Body of pancreas (tissue), 4 donors: ENCODE data around the gene SPDL1.

Source experiments
- CTCF ChIP-seq, 7 experiments: fragments of 450-650 bp in 4 of 7; fragments of 200-600 bp in 3 of 7; sonication (generic) in 3 of 7; IDR thresholded peaks; one replicate each; pipeline ENCODE4 v1.5.1; 2016 to 2019; ENCODE audit warnings: antibody characterized with exemption in 7 of 7
- POLR2A ChIP-seq, 3 donors: fragments of 450-650 bp; IDR thresholded peaks; one replicate each; pipeline ENCODE4 v1.6.1; 2016; ENCODE audit warnings: antibody characterized with exemption in 3 of 3, mild to moderate bottlenecking in 2 of 3

GRCh38 chr5:169550227-169550626 is 33.3 kb upstream of the SPDL1 start:
- TF ChIP-seq CTCF (IDR thresholded peaks at IDR 0.05) (no peak), POLR2A (IDR thresholded peaks at IDR 0.05) (no peak)
